ENCODE results near the gene TACC3.

TACC3 gene

GRCh38 chr4:1778642-1779392 is 57.5 kb downstream of the TACC3 start:
- no peak for DNase-seq

GRCh38 chr4:1779588-1780382 is 58.5 kb downstream of the TACC3 start:
- no peak for DNase-seq

- DNase-seq = no peak
These were observed 59.1 kb downstream of the TACC3 start for GRCh38 chr4:1780435-1780834.

GRCh38 chr4:1783015-1783414 is 61.7 kb downstream of the TACC3 start:
- DNase-seq = no peak

- DNase-seq = no peak
These were observed 62.6 kb downstream of the TACC3 start for GRCh38 chr4:1783970-1784369.

GRCh38 chr4:1784395-1784788 is 63.1 kb downstream of the TACC3 start:
- DNase-seq = no peak

GRCh38 chr4:1784789-1785591 is 63.7 kb downstream of the TACC3 start:
- DNase-seq = no peak

GRCh38 chr4:1785592-1785991 is 64.3 kb downstream of the TACC3 start:
- no peak for DNase-seq

- DNase-seq = no peak
These were observed 65.4 kb downstream of the TACC3 start for GRCh38 chr4:1786544-1787362.

- DNase-seq = no peak
These were observed 66.2 kb downstream of the TACC3 start for GRCh38 chr4:1787411-1788077.

GRCh38 chr4:1788254-1788973 is 67.1 kb downstream of the TACC3 start:
- DNase-seq = no peak

- DNase-seq = no peak
These were observed 68.2 kb downstream of the TACC3 start for GRCh38 chr4:1789552-1789951.

GRCh38 chr4:1790005-1790404 is 68.7 kb downstream of the TACC3 start:
- DNase-seq = no peak

GRCh38 chr4:1792158-1792831 is 71.0 kb downstream of the TACC3 start:
- no peak for DNase-seq

- no peak for DNase-seq
These were observed 71.6 kb downstream of the TACC3 start, which contains the start of gene FGFR3 for GRCh38 chr4:1792832-1793495. Gene FGFR3, plus strand, starts transcription at chr4:1793293. Its CDS starts 642 bp downstream, at chr4:1793935.

- DNase-seq = no peak
These were observed 72.1 kb downstream of the TACC3 start for GRCh38 chr4:1793496-1793840.

GRCh38 chr4:1793940-1794808 is 72.9 kb downstream of the TACC3 start:
- no peak for DNase-seq
